GM10847 (cell line): ENCODE measurements around the gene SNAPC1.

Experiments used
- POLR2A ChIP-seq: IDR thresholded peaks from 2 replicates; pipeline ENCODE4 v1.6.1; 2011; ENCODE audit not compliant: insufficient read length; ENCODE audit errors: extremely low read depth

The SNAPC1 gene

GRCh38 chr14:61832783-61833182 is 70.6 kb downstream of the SNAPC1 start:
- no peak for TF ChIP-seq POLR2A

DNA sequence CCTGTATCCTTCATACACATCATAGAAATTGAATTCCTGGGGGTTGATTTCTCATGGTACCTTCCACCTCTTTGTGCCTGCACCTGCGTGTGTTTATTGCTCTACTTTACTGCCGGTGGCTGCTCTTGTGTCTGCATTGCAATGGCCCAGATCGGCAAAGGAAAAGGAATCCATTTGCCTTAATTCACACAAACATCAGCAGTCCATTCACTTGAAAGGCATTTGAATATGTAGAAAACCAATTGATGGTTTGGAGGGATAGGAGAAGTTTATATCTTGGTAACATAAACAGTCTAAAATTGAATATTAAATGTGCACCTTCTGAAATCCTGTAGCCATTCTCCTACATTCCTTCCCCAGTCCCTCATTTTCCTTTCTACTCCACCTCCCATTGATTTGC is 74.0 kb downstream of the SNAPC1 start:
- TF ChIP-seq POLR2A = no peak

GRCh38 chr14:61836807-61837206 is 74.6 kb downstream of the SNAPC1 start:
- no peak for TF ChIP-seq POLR2A

DNA sequence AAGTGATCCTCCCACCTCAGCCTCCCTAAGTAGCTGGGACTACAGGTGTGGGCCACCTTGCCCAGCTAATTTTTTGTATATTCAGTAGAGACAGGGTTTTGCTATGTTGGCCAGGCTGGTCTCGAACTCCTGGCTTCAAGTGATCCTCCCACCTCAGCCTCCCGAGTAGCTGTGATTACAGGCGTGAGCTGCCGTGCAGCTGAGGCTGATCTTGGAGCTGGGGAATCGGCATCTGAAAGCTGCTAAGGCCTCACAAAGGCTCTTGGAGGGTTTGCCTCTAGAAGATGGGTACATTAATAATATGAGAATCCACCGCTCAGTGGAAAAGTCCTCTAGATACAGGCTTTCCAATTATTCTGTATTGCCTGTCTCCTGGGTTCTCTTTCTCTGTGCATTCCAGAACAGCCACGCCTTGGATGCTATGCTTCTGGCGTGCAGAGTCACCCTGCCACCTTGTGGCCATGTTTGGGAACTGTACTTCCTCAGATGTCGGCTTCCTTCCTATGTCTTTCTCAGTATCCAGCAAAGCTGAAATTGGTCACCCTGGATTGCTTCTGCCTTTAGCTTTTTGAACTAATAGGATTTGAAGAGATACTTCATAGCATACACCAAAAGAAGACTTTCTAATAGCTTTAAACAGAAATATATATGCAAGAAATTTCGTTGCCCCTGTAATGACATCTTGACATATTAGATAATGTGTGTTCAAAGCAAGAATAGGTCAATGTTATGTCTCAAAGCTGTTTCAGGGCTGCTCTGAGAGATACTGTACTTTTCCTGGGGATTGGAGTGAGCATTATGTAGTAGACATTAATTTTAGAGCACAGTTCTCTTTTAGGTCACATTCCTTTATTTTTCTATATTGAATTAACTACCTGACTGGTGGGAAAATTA is 75.4 kb downstream of the SNAPC1 start:
- TF ChIP-seq POLR2A = no peak

DNA sequence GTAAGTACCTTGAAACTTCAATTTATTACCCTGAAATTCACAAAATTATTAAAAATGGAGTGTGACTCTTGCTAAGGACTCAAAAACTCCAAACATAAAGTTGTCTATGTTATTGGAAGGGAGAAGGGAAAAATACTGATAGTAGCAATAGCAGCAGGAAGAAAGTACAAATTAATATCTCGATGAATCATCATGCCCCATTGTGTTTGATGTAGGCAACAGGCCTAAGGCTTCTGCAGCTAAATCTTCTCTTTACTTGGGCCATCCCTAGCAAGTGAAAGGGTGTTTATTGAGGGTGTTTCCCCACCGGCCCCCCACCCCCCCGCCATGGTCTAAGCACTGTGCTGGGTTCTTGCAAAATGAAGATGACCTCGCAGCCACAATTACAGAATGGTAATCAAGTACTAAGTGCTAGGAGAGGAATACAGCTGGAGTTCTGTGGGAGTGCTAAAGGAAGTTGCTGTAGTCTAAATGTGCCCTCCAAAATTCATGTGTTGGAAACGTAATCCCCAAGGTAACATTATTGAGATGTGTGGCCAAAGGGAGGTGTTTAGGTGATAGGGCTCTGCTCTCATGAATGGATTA is 76.5 kb downstream of the SNAPC1 start:
- TF ChIP-seq POLR2A = no peak

DNA sequence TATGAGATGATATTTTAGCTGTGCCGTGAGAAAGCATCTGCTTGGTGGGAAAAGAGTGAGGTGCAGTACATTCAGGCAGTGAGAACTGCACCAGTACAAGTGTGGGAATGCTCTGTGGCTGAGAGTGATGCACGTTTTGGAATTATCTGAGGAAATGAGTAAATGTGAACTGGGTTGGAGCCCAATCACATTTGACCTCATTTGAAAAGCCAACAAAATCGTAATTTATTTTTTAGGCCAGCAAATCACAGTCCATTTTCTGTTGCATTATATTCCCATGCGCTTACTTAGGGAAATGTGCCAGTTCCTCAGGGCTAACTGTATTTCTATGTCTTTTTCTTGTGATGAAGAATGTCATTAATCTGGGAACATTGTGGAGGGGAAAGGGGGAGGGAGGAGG is 77.3 kb downstream of the SNAPC1 start:
- no peak for TF ChIP-seq POLR2A

DNA sequence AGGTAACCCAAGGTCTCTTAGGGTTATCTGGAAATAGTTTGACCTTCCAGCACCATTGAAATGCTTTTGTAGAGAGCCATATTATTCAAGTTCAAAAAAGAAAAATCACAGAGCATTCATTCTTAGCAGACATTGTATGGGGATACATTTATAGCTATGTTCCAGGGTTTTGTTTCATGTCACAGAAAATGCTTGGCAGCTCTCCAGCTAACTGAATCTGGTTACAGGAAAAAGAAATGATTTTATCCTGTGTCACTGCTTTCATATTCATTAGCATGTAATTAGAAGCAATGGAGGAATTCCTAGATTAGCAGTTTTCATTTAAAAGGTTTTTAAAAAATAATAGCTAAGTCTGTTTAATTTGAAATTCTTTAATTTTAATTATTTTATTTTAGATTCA is 78.9 kb downstream of the SNAPC1 start:
- TF ChIP-seq POLR2A = no peak
